Nephron progenitor cell (in vitro differentiated cells): ENCODE data around the gene CRTC1.

Experiments used
- DNase-seq: peaks from one replicate; pipeline ENCODE4 v3.0.0; 2021
- H3K27ac Mint-ChIP-seq: 2 replicates; pipeline ENCODE4 v1.8.0; 2021; ENCODE audit warnings: mild to moderate bottlenecking, moderate library complexity, mixed read lengths
- H3K27me3 Mint-ChIP-seq: 2 replicates; pipeline ENCODE4 v1.8.0; 2021; ENCODE audit warnings: mild to moderate bottlenecking, low read depth, mixed read lengths; ENCODE audit not compliant: poor library complexity
- H3K36me3 Mint-ChIP-seq: 2 replicates; pipeline ENCODE4 v1.8.0; 2021; ENCODE audit warnings: low read depth, mixed read lengths
- H3K4me1 Mint-ChIP-seq: 2 replicates; pipeline ENCODE4 v1.8.0; 2021; ENCODE audit warnings: mixed read lengths
- H3K4me3 Mint-ChIP-seq: 2 replicates; pipeline ENCODE4 v1.8.0; 2021; ENCODE audit warnings: mild to moderate bottlenecking, moderate library complexity, mixed read lengths
- H3K9me3 Mint-ChIP-seq: 2 replicates; pipeline ENCODE4 v1.8.0; 2021; ENCODE audit warnings: mild to moderate bottlenecking, moderate library complexity, mixed read lengths
- TF ChIP-seq, protein P1 (sequence below): fragments of 200-600 bp; sonication (generic); IDR thresholded peaks from 2 replicates; pipeline ENCODE4 v1.5.0; 2021; ENCODE audit warnings: antibody characterized with exemption

The CRTC1 gene

DNA sequence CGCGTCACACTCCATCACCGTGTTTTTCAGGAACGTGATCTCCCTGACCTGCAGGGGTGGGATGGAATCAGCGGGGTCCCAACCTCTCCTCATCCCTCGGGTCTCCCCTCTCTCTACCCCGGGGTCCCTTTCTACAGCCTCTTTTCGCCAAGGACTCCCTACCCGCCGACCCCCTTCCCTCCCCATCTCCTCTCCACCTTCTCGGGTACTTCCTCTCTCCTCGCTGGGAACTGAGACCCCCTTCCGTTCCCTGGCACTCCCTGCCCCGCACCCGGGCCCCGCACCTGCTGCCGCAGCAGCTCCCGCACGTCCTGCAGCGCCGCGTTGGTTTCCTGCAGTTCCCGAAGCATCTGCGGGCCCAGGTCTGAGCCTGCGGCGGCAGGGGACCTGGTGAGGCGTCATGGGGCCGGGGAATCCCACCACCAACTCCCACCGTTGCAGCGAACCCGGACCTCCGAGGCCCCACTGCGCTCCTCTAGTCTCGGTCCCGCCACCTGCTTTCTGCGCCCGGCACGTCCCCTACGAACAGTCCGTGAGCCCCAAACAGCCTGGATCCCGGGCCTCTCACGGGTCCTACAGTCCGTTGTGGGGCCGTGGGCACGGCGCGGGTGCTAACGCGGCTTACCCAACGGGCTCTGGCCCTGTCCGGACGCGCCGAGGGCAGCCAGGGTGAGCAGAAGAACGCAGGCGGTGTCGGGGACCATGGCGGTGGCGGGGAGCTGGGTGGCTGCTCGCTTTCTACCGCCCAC, 107.3 kb downstream of the CRTC1 start, which contains the start of gene COMP:
Gene COMP, minus strand, starts transcription at position 740 of the 749 bp plus-strand sequence. Its CDS starts 36 bp downstream, at position 704.
- H3K27ac Mint-ChIP-seq = no peak within 1 kb of the TSS
- peaks cover 100% of the 10 kb centered on the region for H3K27me3 Mint-ChIP-seq
- peak within 1 kb of the TSS; percentile 76 for H3K4me3 Mint-ChIP-seq
- DNase-seq = peak; percentile 30
- TF ChIP-seq, protein P1, sequence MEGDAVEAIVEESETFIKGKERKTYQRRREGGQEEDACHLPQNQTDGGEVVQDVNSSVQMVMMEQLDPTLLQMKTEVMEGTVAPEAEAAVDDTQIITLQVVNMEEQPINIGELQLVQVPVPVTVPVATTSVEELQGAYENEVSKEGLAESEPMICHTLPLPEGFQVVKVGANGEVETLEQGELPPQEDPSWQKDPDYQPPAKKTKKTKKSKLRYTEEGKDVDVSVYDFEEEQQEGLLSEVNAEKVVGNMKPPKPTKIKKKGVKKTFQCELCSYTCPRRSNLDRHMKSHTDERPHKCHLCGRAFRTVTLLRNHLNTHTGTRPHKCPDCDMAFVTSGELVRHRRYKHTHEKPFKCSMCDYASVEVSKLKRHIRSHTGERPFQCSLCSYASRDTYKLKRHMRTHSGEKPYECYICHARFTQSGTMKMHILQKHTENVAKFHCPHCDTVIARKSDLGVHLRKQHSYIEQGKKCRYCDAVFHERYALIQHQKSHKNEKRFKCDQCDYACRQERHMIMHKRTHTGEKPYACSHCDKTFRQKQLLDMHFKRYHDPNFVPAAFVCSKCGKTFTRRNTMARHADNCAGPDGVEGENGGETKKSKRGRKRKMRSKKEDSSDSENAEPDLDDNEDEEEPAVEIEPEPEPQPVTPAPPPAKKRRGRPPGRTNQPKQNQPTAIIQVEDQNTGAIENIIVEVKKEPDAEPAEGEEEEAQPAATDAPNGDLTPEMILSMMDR = no peak
- peaks cover 24% of the 10 kb centered on the region for H3K4me1 Mint-ChIP-seq
- H3K9me3 Mint-ChIP-seq = peaks cover 14% of the 10 kb centered on the region
- peaks cover 5% of the 10 kb centered on the region for H3K36me3 Mint-ChIP-seq

DNA sequence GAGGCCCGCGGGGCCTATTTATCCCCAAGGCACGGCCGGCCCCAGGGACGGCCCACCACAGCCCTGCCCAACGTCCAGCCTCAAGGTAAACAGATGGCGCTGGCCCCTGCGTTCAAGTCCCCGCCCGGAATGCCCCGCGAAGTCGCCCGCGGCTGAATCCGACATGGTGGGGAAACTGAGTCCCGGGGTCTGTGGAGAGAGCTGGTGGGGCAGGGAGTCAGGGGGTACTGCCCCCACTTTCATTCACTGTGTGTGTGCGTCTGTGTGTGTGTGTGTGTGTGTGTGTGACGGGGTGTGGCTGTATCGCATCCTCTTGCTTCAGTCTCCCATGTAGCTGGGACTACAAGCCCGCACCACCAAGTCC, 107.8 kb downstream of the CRTC1 start:
- peaks cover 5% of the 10 kb centered on the region for H3K36me3 Mint-ChIP-seq
- H3K4me1 Mint-ChIP-seq = peaks cover 19% of the 10 kb centered on the region
- no peak for DNase-seq
- H3K27me3 Mint-ChIP-seq = peaks cover 100% of the 10 kb centered on the region
- TF ChIP-seq, protein P1 = no peak
- no peak overlapping the region for H3K4me3 Mint-ChIP-seq
- H3K27ac Mint-ChIP-seq = no peak overlapping the region
- H3K9me3 Mint-ChIP-seq = peaks cover 10% of the 10 kb centered on the region

DNA sequence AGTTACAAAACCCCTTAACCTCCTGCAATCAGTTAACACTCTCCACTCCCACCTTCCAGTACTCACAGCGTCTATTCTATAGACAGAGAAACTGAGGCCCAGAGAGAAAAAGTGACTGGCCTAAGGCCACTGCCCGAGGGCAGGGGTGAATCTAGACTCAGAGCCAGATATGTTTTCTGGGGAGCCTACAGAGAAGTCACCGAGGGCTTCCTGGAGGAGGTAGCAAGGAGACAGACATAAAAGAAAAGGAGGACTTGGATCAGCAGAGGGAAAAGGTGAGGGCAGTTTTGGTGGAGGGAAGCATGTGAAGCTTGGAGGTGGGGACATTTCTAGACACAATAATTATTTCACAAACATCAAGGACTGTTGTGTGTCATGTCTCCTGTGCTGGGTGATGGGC, 109.2 kb downstream of the CRTC1 start:
- no peaks in the 10 kb centered on the region for H3K36me3 Mint-ChIP-seq
- H3K27ac Mint-ChIP-seq = no peak overlapping the region
- H3K4me1 Mint-ChIP-seq = peaks cover 19% of the 10 kb centered on the region
- TF ChIP-seq, protein P1 = no peak
- H3K9me3 Mint-ChIP-seq = peaks cover 4% of the 10 kb centered on the region
- no peak for DNase-seq
- H3K27me3 Mint-ChIP-seq = peaks cover 100% of the 10 kb centered on the region
- no peak overlapping the region for H3K4me3 Mint-ChIP-seq

DNA sequence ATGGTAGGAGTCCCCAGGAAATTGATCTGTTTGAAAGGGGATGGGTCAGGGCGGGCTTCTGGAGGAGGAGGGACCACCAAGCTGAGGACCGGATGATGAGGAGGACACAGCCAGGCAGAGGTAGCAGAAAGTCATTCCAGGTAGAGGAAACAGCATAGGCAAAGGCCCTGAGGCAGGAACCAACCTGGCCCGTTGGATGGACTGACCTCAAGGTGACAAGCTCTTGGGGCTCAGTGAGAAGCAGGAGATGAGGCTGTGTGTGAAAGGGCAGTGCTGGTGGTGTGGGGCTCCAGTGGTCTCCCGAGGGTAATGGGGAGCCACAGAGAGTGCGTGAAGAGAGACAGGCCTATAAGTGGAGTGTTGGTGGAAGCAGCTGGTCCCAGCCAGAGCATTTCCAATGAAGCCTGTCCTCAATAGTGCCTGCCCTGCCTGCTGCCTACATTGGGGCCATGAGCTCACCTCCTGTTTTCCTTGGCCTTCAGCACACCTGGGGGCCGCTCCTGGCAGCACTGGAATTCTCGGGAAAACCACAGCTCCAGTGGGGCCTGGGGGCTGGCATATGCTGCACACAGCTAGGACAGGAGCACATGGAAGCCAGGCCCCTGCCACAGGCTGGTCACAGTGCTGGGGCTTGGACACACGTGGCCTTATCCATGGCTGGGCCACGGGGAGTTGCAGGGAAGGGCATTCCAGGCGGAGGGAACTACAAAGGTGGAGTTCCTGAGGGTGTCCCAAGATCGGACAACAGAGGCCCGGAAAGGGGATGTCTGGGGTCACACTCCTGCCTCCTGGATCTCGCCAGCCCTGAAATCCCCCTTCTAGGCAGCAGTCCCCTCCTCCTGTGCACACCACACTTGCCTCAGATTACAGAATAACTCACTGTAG, 109.9 kb downstream of the CRTC1 start:
- H3K4me1 Mint-ChIP-seq = peaks cover 19% of the 10 kb centered on the region
- H3K4me3 Mint-ChIP-seq = no peak overlapping the region
- TF ChIP-seq, protein P1 = no peak
- H3K36me3 Mint-ChIP-seq = no peaks in the 10 kb centered on the region
- no peak for DNase-seq
- H3K27me3 Mint-ChIP-seq = peaks cover 95% of the 10 kb centered on the region
- peaks cover 4% of the 10 kb centered on the region for H3K9me3 Mint-ChIP-seq
- peak overlapping the region; percentile 42 for H3K27ac Mint-ChIP-seq

DNA sequence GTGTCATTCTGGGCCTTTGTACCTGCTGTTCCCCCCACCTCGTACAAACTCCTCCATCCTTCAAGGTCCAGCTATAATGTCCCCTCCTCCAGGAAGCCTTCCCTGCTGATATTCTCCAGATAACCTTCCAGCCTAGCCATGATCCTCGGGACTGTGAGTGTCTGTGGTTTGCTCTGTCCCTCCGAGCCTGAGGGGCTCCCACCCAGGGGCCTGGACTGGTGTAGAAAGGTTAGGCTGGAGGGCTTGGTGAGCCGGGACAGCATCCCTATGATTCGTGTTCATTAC, 110.5 kb downstream of the CRTC1 start:
- peaks cover 89% of the 10 kb centered on the region for H3K27me3 Mint-ChIP-seq
- no peaks in the 10 kb centered on the region for H3K36me3 Mint-ChIP-seq
- TF ChIP-seq, protein P1 = no peak
- DNase-seq = no peak
- H3K4me1 Mint-ChIP-seq = peaks cover 19% of the 10 kb centered on the region
- no peak overlapping the region for H3K4me3 Mint-ChIP-seq
- H3K9me3 Mint-ChIP-seq = peaks cover 4% of the 10 kb centered on the region
- H3K27ac Mint-ChIP-seq = no peak overlapping the region
